AG09309 (cell line): Measurements from ENCODE around the gene SS18L1.

Experiments used
- DNase-seq: peaks from one replicate; pipeline ENCODE4 v3.0.0-alpha.2; 2010; ENCODE audit warnings: low read depth
- H3K4me3 ChIP-seq: 2 replicates; pipeline ENCODE4 v1.5.1; 2011; ENCODE audit warnings: mild to moderate bottlenecking, low read depth, low read length, moderate library complexity; ENCODE audit not compliant: control insufficient read depth
- TF ChIP-seq, protein P1 (sequence below): IDR thresholded peaks from 2 replicates; pipeline ENCODE4 v1.5.1; 2011; ENCODE audit warnings: mild to moderate bottlenecking, low read depth, low read length, inconsistent platforms; ENCODE audit not compliant: insufficient read depth, control insufficient read depth; ENCODE audit errors: missing control alignments

Gene SS18L1

DNA sequence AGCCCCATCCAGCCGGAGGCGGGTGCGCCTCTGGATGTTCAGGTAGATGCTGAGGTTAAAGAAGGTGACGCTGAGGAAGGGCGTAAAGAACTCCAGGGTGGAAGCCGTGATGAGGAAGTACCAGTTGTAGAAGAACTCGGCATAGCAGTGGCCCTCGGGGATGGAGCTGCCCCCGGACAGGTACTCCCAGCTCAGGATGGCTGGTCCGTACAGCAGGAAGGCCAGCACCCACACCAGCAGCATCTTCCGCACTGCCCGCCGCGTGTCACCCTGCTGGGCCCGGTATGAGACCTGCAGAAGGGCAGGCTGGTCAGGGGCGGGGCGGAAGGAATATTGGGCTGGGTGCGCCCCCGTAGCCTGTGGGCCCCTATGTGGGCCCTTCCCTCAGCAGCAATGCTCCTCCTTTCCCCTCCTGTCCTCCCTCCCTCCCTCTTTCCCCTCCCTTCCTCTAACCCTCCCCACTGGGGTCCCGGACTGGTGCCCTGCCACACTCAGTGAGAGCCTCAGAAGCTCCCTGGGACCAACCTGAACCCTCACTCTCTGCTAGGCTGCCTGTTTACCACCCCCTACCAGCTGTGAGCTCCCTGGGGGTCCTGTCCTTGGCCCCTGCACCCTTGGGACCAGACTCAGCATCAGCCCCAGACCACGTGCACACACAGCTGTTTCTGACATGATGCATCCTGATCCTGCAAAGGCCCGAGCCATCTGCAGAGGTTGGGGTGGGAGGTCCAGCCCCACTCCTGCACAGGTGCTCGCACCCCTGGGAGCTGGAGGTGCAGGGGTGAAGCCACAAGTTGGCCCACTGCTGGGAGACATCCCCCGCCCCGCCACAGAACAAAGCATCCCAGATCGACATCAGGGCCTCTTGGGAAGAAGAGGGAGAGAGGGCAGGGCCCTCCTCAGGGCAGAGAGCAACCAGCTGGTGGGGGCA lies 73.3 kb downstream of the SS18L1 start:
- no peak for DNase-seq
- TF ChIP-seq, protein P1, sequence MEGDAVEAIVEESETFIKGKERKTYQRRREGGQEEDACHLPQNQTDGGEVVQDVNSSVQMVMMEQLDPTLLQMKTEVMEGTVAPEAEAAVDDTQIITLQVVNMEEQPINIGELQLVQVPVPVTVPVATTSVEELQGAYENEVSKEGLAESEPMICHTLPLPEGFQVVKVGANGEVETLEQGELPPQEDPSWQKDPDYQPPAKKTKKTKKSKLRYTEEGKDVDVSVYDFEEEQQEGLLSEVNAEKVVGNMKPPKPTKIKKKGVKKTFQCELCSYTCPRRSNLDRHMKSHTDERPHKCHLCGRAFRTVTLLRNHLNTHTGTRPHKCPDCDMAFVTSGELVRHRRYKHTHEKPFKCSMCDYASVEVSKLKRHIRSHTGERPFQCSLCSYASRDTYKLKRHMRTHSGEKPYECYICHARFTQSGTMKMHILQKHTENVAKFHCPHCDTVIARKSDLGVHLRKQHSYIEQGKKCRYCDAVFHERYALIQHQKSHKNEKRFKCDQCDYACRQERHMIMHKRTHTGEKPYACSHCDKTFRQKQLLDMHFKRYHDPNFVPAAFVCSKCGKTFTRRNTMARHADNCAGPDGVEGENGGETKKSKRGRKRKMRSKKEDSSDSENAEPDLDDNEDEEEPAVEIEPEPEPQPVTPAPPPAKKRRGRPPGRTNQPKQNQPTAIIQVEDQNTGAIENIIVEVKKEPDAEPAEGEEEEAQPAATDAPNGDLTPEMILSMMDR, result no peak
- no peak overlapping the region for H3K4me3 ChIP-seq

GRCh38 chr20:62217913-62218773 lies 74.6 kb downstream of the SS18L1 start:
- TF ChIP-seq, protein P1, result no peak
- H3K4me3 ChIP-seq, result no peak overlapping the region

DNA sequence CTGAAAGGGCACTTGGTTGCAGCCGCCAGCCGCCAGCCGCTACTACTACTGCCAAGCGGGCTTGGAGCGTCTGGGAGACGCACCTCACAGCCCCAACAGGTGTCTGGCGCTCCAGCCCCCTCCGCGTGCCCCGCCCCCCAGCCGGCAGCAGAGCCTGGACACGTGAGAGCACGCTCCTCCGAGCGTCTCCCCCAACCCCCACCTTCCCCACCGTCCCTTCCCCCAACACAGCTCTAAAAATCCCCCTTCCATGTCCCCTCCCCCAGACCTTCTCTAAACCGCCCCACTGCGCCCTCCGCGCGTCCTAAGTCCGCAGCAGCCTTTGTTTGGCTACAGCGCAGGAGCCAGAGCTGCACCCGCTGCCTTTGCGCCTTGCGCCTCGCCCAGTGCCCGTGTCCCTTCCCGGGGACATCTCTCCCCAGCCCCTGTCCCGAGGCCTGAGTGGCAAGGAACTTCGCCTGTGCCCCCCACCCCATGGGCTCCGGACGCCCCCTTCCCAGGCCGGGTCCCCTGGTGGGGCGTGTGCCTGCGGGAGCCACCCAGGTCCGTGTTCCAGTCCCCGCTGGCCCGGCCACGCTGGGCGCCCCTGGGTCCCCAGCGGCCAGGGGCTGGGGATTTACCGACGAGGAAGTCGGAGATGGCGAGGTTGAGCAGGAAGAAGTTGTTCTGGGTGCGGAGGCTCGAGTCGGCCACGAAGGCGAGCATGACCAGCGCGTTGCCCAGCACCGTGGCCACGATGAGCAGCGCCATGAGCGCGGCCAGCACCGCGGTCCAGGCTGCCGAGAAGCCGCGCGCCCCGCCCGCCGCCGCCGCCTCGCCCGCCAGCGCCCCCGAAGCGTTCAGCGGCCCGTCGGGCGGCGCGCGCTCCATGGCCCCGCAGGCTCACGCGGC lies 75.8 kb downstream of the SS18L1 start:
- no peak overlapping the region for H3K4me3 ChIP-seq
- no peak for DNase-seq
- TF ChIP-seq, protein P1, result no peak

More at GRCh38 chr20:62217913-62218773, 74.6 kb downstream of the SS18L1 start:
- DNase-seq, result no peak

DNA sequence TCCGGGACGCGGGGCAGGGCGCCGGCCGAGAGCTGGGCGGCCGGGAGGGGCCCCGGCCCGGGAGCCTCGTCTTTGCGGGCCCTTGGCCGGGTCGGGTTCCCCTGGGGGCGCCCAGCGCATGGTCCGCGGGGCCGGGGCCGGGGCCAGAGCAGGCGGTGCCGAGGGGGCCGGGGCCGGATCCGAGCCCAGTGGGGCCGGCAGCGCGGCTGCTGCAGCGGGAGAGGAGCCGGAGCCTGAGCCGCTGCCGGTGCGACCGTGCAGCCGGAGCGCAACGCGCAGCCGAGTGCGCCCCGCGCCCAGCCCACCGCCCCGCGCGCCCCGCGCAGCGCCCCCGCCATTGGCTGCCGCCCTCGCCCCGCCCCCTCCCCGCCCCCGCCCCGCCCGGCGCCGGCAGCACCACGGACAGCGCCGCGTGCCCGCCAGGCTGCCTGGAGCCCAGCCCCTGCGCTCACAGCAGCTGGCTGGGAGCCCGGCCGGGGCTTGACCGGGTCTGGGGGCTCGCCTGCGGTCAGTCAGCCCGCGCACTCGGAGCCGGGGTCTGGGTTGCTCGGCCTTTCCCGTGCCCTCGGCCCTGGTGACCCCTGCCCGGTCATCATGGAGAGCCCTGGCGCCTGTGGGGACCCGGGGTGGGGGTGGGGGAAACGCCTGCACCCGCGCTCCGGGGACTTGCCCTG lies 76.6 kb downstream of the SS18L1 start, which contains the start of gene HRH3:
TSS of gene HRH3 (minus strand) at position 287 of the 674 bp plus-strand sequence. CDS start 308 bp downstream, outside the sequence.
- no peak for DNase-seq
- TF ChIP-seq, protein P1, result no peak
- no peak within 1 kb of the TSS for H3K4me3 ChIP-seq

- TF ChIP-seq, protein P1, result no peak
- H3K4me3 ChIP-seq, result no peak overlapping the region
- DNase-seq, result no peak
These were observed 77.3 kb downstream of the SS18L1 start for GRCh38 chr20:62220666-62221568.
